Astrocyte of the spinal cord (primary cell): ENCODE data around the gene GATA1.

Experiments used
- DNase-seq: peaks from one replicate; pipeline ENCODE4 v3.0.0; 2011; ENCODE audit warnings: low read depth, low spot score
- H3K4me3 ChIP-seq: 2 replicates; pipeline ENCODE4 v1.5.1; 2011; ENCODE audit warnings: low read depth, mild to moderate bottlenecking, low read length, moderate library complexity
- in situ Hi-C: cut with HindIII; loops from 2 replicates; pipeline ENCODE4 v1.10.0; 2017; ENCODE audit warnings: low sequenced_read_pairs
- TF ChIP-seq, protein P1 (sequence below): IDR thresholded peaks from 2 replicates; pipeline ENCODE4 v1.5.1; 2012; ENCODE audit warnings: low read depth, mild to moderate bottlenecking, low read length, inconsistent platforms

The GATA1 gene

DNA sequence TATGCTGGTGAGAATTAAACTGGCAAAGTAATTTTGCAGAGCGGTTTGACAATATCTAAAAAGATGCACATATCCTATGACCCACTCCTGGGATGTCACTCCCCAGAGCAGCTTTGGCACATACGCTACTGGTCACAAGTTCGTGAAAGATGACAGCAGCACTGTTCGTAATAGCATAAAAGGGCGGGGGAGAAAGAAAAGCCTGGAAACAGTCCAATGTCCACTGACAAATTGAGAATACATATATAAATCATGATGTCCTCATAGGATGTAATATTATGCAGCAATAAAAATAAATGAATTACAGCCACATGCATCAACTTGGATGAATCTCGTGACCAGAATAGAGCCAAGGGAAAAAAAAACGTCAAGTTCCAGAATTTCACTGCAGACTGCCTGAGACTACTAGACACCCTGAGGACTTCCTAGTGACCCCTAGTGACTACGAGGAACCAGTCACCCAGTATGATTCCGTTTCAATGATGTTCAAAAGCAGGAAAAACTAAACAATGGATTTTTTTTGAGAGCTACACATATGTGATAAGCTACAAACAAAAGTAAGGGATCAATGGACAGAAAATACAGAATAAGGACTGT, 47.2 kb downstream of the GATA1 start:
- H3K4me3 ChIP-seq, result no peak overlapping the region
- no peak for DNase-seq
- in situ Hi-C loops, result no loop called here
- TF ChIP-seq, protein P1, sequence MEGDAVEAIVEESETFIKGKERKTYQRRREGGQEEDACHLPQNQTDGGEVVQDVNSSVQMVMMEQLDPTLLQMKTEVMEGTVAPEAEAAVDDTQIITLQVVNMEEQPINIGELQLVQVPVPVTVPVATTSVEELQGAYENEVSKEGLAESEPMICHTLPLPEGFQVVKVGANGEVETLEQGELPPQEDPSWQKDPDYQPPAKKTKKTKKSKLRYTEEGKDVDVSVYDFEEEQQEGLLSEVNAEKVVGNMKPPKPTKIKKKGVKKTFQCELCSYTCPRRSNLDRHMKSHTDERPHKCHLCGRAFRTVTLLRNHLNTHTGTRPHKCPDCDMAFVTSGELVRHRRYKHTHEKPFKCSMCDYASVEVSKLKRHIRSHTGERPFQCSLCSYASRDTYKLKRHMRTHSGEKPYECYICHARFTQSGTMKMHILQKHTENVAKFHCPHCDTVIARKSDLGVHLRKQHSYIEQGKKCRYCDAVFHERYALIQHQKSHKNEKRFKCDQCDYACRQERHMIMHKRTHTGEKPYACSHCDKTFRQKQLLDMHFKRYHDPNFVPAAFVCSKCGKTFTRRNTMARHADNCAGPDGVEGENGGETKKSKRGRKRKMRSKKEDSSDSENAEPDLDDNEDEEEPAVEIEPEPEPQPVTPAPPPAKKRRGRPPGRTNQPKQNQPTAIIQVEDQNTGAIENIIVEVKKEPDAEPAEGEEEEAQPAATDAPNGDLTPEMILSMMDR, result no peak

DNA sequence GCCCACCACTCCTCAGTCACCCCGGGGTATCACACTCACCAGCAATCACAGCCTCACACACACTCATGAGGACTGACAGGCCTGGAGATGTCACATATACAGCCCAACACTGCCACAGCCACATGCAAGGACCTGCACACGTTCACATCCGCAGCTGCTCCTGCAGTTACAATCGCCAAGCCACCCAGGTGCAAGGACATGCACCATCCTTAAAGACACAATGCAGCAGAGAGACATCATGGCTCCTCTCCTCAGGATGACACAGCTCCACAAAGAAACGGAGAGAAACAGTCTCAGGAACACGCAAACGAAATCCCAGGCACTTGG, 48.0 kb downstream of the GATA1 start:
- no peak overlapping the region for H3K4me3 ChIP-seq
- TF ChIP-seq, protein P1, result no peak
- DNase-seq, result no peak
- in situ Hi-C loops, result no loop called here

DNA sequence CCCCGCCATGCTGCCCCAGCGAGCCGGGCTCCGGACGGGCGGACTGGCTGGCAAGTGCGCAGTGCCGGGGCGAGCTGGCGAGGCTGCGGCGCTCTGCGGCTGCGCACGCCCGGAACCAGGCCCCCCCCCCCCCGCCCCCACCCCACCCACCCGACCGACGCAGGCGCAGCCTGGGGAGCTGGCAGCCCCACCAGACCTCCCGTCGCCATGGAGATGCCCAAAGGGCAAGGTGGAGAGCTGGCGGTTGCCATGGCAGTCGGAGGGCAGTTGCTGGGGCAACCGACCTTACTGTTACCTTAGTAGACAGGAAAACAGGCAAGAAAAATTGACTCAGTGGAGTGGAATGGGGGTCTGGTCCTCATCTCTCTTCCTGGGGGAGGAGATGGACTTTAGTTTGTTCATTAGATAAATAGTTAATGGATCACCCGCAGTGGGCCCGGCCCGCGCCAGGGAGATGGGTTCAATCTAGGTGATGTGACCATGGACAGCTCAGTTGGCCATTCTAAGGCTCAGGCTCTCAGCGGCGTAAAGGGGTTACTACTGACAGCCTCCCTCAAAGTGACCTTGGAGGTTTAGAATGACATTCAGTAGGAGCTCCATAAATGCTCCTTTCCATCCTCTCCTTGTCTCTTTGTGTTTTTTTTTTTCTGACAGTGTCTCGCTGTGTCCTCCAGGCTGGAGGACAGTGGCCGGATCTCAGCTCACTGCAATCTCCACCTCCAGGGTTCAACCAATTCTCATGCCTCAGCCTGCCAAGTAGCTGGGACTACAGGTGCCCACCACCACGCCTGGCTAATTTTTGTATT, 49.3 kb downstream of the GATA1 start, which contains the start of gene PCSK1N:
TSS of gene PCSK1N (minus strand) at position 87 of the 806 bp plus-strand sequence. CDS start at position 9, 78 bp downstream.
- no peak for DNase-seq
- in situ Hi-C loops, result no loop called here
- TF ChIP-seq, protein P1, result no peak
- H3K4me3 ChIP-seq, result peak within 1 kb of the TSS; percentile 17

DNA sequence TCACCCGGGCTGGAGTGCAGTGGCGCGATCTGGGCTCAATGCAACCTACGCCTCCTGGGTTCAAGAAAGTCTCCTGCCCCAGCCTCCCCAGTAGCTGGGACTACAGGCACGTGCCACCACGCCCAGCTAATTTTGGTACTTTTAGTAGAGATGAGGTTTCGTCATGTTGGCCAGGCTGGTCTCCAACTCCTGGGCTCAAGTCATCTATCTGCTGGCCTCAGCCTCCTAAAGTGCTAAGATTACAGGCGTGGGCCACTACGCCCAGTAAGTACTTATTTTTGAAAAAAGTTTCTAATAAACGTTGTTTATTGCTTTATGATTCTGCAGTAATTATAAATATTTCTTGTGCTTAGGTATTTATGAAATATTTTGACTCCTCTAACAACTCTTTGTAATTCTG, 53.3 kb downstream of the GATA1 start:
- no peak overlapping the region for H3K4me3 ChIP-seq
- in situ Hi-C loops, result no loop called here
- TF ChIP-seq, protein P1, result no peak

More for the DNA sequence above, 53.3 kb downstream of the GATA1 start:
- no peak for DNase-seq
